Esophagus muscularis mucosa (tissue), 4 donors: Measurements from ENCODE around the gene IRF4.

Experiments used
- EP300 ChIP-seq: sonication (generic); formaldehyde crosslinking; IDR thresholded peaks from one replicate; pipeline ENCODE4 v1.6.1; 2017; ENCODE audit warnings: antibody characterized with exemption
- POLR2A ChIP-seq: fragments of 450-650 bp; IDR thresholded peaks from one replicate; pipeline ENCODE4 v1.6.1; 2017; ENCODE audit warnings: antibody characterized with exemption, moderate library complexity, mild to moderate bottlenecking, low read depth
- POLR2AphosphoS5 ChIP-seq, 2 donors: sonication (generic); formaldehyde crosslinking; IDR thresholded peaks; one replicate each; pipeline ENCODE4 v1.6.1; 2017; ENCODE audit warnings: antibody characterized with exemption in 2 of 2
- TF ChIP-seq, protein P1 (sequence below), 3 experiments: fragments of 200-600 bp in 2 of 3; fragments of 450-650 bp in 1 of 3; sonication (generic) in 2 of 3; IDR thresholded peaks; one replicate each; pipeline ENCODE4 v1.5.1; 2017 to 2019; ENCODE audit warnings: antibody characterized with exemption in 3 of 3, mild to moderate bottlenecking in 2 of 3, moderate library complexity in 1 of 3

GRCh38 chr6:412146-412886 lies 20.8 kb downstream of the IRF4 start:
- TF ChIP-seq, protein P1, sequence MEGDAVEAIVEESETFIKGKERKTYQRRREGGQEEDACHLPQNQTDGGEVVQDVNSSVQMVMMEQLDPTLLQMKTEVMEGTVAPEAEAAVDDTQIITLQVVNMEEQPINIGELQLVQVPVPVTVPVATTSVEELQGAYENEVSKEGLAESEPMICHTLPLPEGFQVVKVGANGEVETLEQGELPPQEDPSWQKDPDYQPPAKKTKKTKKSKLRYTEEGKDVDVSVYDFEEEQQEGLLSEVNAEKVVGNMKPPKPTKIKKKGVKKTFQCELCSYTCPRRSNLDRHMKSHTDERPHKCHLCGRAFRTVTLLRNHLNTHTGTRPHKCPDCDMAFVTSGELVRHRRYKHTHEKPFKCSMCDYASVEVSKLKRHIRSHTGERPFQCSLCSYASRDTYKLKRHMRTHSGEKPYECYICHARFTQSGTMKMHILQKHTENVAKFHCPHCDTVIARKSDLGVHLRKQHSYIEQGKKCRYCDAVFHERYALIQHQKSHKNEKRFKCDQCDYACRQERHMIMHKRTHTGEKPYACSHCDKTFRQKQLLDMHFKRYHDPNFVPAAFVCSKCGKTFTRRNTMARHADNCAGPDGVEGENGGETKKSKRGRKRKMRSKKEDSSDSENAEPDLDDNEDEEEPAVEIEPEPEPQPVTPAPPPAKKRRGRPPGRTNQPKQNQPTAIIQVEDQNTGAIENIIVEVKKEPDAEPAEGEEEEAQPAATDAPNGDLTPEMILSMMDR (IDR thresholded peaks at IDR 0.05), result no peak
- no peak for TF ChIP-seq POLR2A
- no peak for TF ChIP-seq EP300
- TF ChIP-seq POLR2AphosphoS5 (IDR thresholded peaks at IDR 0.05), result no peak
